Lower leg skin (tissue), 4 donors: ENCODE results near the gene KIAA2012. TPM values are rescaled to one million over a fixed set of nuclear protein-coding genes. Genes with fewer than 3 reads are reported as not detected.

Source experiments
- DNase-seq, 2 donors: peaks; one replicate each; pipeline ENCODE4 v3.0.0-alpha.2; 2019; ENCODE audit warnings: low spot score in 2 of 2
- H3K4me3 ChIP-seq: fragments of 200-600 bp; sonication (generic); 2 replicates; pipeline ENCODE4 v1.5.1; 2017; ENCODE audit warnings: mild to moderate bottlenecking, low read depth; ENCODE audit not compliant: poor library complexity, severe bottlenecking
- POLR2A ChIP-seq, 2 donors: fragments of 450-650 bp; IDR thresholded peaks; one replicate each; pipeline ENCODE4 v1.6.1; 2016 to 2017; ENCODE audit warnings: antibody characterized with exemption in 2 of 2, mild to moderate bottlenecking in 1 of 2, moderate library complexity in 1 of 2
- WGBS, 2 donors: methylation state at CpG; one replicate each; pipeline ENCODE4 v1.1.5; 2018; 5-methylcytosine and 5-hydroxymethylcytosine counted together
- intact Hi-C: fragments of 100-400 bp; cut with DNase I; formaldehyde crosslinking; loops from one replicate; pipeline ENCODE4 v1.15.0; 2023; ENCODE audit warnings: low total_unique reads
- total RNA-seq, 4 donors: library from RNA; depleted of rRNA; stranded (reverse); fragments of >200 nt; gene quantifications; one replicate each; pipeline ENCODE4 v1.1.0, GENCODE V29; 2016
- TF ChIP-seq, protein P1 (sequence below), 3 donors: fragments of 450-650 bp; IDR thresholded peaks; one replicate each; pipeline ENCODE4 v1.5.1; 2016; ENCODE audit warnings: antibody characterized with exemption in 3 of 3, mild to moderate bottlenecking in 3 of 3, moderate library complexity in 2 of 3

KIAA2012 gene
- total RNA-seq, 4 donors from 2014 or later = not detected

DNA sequence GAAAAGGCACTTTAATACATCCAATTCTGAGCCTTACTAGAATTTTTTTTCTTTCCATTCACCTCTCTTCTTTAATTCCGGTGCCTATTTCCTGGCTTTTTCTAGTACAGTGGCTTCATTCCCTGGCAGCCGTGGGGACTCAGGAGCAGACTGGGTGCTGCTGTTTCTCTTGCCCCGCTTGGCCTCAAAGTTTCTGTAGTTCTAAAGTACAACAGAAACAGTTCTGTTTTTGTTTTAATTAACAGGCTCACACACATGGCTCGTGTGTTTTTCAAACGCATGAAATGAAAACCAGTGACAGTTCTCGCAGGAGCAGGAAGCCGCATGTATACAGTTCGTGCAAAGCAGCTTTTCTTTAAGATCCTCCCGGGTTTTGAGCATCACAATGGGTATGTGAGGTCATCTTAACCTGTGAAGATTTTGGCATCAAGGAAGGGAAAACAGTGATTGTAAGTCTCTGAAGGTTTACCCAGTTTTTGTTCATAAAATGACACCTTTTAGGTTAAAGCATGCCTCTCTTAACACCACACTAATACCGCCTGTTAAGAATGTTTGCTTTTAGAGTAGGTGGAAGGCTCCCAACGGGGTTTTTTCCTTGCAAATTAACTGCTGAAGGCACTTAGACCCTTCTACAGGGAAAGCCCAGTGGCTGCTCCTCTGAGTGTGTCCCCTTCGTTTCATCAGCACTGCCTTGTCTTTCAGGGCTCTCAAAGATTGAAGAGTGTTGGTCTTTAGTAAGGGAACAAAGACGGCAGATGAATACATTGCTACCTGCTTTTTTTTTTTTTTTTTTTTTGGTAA is 33.6 kb upstream of the KIAA2012 start:
- H3K4me3 ChIP-seq = no peak overlapping the region
- no peak for DNase-seq
- no peak for TF ChIP-seq POLR2A (IDR thresholded peaks at IDR 0.05)
- TF ChIP-seq, protein P1, sequence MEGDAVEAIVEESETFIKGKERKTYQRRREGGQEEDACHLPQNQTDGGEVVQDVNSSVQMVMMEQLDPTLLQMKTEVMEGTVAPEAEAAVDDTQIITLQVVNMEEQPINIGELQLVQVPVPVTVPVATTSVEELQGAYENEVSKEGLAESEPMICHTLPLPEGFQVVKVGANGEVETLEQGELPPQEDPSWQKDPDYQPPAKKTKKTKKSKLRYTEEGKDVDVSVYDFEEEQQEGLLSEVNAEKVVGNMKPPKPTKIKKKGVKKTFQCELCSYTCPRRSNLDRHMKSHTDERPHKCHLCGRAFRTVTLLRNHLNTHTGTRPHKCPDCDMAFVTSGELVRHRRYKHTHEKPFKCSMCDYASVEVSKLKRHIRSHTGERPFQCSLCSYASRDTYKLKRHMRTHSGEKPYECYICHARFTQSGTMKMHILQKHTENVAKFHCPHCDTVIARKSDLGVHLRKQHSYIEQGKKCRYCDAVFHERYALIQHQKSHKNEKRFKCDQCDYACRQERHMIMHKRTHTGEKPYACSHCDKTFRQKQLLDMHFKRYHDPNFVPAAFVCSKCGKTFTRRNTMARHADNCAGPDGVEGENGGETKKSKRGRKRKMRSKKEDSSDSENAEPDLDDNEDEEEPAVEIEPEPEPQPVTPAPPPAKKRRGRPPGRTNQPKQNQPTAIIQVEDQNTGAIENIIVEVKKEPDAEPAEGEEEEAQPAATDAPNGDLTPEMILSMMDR (IDR thresholded peaks at IDR 0.05) = no peak
- WGBS, 2 donors = 51 to 67% methylated on average over 13 of the region's 13 CpGs
- intact Hi-C loops = no loop called here

DNA sequence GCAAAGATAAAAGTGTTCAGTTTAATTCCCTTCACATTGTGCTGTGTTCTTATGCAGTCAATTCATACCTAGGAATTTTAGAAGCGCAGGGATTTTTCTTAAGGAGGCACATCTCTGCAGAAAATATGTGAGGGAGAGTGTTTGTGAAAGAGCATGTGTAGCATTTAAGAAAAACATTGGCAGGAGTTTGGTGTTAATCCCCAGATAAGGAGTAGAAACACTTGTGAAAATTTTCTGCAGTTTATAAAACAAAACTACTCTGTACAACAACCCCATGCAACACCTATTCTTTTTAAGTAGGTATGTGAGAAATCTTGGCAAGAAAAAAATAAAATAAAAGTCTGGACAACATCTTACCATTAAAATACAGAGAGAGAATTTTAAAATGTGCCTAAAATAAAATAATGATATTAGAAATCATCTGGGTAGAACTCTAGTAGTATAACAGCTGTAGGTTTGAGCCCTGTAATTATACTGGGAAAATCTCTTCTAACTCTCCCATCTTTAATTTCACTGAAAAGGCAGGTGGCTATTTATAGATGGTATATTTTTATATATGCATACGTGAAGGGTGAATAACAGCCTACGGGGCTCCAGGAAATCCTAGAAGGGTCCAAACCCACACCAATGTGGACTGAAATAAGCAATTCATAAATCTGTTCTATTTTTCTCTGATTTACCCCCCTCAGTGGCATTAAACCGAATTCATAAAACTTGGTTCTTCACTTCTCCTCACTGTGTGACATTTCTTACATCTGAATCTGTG is 32.8 kb upstream of the KIAA2012 start:
- intact Hi-C loops = no loop called here
- TF ChIP-seq, protein P1 (IDR thresholded peaks at IDR 0.05) = no peak
- TF ChIP-seq POLR2A (IDR thresholded peaks at IDR 0.05) = no peak
- H3K4me3 ChIP-seq = no peak overlapping the region
- no peak for DNase-seq
- WGBS, 2 donors = 83 to 85% methylated on average over 4 of the region's 4 CpGs

DNA sequence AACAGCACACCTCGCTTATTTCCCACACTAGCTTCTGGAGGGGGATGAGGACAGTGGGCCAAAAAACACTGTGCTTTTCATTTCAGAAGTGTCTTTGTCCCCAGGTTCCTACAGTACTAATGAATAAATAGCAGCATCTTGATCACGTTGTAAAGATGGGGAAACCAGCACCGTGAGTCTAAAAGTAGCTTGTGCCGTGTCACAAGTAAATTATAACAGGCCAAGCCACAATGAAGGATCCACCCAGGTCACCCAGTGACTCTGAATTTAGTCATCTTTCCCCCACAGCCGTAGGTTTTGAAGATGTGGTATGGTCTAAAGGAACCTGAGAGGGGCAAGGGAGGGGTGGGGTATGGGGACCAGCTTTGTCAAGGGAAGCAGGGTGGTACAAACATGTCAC is 30.6 kb upstream of the KIAA2012 start:
- no peak for TF ChIP-seq POLR2A (IDR thresholded peaks at IDR 0.05)
- TF ChIP-seq, protein P1 (IDR thresholded peaks at IDR 0.05) = no peak

DNA sequence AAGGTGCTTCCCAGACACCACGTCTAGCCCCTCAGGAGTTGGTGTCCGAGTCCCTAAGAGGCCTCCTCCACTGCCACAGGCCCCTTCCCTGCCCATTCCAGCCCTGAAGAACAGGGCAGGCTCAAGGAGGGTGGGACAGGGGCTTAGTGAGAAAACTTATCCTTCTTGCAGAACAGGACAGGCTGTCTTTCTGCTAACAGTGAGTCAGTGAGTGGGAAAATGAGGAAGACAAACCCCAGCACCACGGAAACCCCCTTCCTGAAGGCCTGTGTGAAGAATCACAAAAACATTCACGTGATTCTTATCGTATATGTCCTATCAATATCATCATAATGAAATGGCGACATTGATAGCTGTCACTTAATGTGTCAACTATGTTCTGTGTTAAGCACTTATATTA is 29.6 kb upstream of the KIAA2012 start:
- intact Hi-C loops = no loop called here
- WGBS, 2 donors = 75 to 78% methylated on average over 6 of the region's 6 CpGs
- no peak overlapping the region for H3K4me3 ChIP-seq
- no peak for TF ChIP-seq POLR2A (IDR thresholded peaks at IDR 0.05)
- TF ChIP-seq, protein P1 (IDR thresholded peaks at IDR 0.05) = no peak
- no peak for DNase-seq

More for the DNA sequence above, 30.6 kb upstream of the KIAA2012 start:
- 83 to 85% methylated on average over 5 of the region's 5 CpGs for WGBS, 2 donors
- H3K4me3 ChIP-seq = no peak overlapping the region
- no peak for DNase-seq
- intact Hi-C loops = no loop called here

DNA sequence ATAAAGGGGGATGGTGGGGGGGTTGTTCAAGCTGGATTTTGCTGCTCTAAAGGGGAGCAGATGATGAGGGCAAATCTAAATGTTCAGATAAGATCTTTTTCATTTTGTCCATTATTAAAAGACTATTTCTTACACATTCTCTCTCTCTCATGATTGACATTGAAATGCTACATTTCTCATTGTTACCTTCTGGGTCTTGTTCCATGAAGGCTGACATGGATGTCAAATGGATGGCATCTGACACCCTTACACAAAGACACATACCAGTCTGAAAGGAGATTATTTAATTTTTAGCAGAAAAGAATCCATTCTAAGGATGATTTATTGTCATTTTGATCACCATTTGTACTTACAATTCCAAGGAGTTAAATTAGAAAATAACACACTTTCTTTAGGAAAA is 28.3 kb upstream of the KIAA2012 start:
- TF ChIP-seq, protein P1 (IDR thresholded peaks at IDR 0.05) = no peak
- no peak for TF ChIP-seq POLR2A (IDR thresholded peaks at IDR 0.05)
- DNase-seq = no peak
- intact Hi-C loops = no loop called here
- H3K4me3 ChIP-seq = no peak overlapping the region
